SW 1271 (cell line): Measurements from ENCODE around the gene SLC28A1.

Experiments
- DNase-seq, 2 experiments: peaks; one replicate each; lab custom pipeline; 2025; lab: John Stamatoyannopoulos, UW

The SLC28A1 gene

DNA sequence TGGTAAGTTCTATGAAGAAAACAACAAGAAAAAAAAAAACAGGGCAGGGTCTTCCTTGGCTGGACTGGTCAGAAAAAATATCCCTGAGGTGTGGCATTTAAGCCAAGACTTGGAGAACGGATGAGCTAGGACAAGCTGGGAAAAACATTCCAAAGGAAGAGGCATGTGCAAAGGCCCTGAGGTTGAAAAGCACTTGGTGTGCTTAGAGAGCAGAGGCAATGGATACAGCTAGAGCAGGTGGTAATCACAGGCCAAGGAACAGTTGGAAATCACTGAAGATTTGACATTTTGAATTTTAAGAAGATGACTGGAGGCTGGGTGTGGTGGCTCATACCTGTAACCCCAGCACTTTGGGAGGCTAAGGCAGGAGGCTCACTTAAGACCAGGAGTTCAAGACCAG lies 54.3 kb downstream of the SLC28A1 start:
- no peak for DNase-seq

DNA sequence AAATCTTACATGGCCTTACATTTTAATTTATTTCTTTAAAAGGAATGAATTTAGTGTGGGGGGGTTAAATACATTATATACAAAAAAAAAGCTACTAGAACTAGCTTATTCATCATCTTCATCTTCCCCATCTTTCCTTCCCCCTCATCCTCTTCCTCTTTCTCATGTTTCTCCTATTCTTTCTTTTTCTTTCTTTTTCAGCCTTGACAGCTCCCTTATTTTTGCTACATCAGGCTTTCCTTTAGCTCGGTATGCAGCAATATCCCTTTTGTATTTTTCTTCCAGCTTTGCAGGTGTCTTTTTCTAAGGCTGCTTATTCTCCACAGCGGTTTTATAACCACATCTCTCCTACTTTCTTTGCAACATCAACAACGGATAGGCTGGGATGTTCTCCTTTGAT lies 55.9 kb downstream of the SLC28A1 start:
- DNase-seq, result no peak

DNA sequence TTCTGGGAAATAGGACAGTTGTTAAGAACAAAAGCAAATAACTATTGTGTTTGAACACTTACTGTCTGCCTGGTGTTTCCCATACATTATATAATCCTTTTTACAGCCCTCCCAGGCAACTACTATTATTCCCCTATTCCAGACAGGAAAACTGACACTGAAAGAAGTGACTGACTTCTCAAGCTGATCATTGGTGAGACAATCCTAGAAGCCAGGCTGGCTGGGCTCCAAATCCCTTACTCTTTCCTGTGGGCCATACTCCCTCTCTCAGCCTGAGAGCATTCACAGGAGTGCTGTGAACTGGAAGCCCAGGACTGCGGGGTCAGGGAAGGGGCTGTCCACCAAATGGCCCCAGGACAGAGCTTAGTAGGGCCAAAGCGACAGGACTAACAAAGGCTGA lies 58.0 kb downstream of the SLC28A1 start:
- no peak for DNase-seq

DNA sequence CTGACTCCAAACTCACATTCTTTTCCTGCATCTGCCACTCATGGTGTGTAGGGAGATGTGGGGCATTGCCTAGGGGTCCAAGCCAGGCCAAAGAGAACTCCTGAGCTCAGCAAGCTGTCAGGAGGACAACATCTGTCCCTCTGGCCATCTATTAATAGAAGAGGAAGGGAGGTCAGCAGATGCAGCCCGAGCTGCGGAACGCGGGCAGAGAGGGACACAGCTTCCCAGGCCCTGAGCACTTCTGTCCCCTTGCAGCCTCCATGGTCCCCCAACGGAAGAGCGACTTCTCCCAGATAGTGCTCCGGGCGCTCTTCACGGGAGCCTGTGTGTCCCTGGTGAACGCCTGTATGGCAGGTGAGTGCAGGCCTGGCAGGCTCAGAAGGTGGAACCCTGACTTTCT lies 59.8 kb downstream of the SLC28A1 start:
- no peak for DNase-seq

DNA sequence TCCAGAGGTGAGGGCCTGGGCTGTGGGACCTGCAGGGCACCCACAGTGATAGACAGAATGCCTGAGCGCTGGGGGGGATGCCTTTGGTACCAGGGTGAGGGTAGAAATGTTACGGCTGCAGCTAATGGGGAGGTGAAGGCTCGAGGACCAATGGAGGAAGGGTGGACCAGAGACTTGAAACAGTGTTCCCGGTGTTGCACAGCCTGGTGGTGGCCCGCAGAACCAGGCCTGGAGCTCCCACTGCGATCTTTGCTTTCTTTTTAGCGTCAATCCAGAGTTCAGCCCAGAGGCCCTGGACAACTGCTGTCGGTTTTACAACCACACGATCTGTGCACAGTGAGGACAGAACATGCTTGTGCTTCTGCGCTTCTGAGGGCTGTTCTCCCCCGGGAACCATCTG lies 60.4 kb downstream of the SLC28A1 start:
- no peak for DNase-seq

DNA sequence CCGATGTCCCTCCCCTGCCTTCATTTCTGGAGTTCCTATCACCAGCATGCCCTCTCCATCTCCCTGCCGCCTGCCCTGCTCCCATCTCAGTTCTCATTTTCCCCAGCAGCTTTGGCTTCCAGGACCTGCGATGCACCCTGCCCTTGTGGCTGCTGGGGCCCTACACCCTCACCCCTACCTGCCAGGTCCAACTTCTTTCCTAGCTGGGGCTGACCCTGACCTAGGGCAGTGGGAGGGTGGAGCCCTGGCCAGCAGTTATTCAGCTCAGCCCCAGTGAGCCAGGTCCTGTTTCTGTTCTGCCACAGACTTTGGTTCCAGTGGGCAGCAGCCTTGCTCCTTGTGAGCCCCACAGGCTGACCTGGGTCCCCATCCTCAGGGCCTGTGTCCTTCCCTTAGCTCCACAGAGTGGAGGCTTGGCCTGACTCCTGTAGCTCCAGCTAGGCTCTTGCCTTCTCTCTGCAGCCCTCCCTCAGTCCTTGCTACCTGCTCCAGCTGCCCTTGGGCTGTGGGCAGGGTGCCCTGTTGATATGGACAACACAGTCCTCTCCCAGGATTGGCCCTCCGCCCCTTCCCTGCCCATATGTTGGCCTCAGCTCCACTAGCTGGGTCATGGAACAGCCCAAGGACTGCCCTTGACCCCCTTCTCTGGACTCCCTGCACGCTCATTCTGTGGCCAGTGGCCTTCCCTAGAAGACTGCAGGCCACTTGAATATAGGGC lies 62.5 kb downstream of the SLC28A1 start:
- no peak for DNase-seq

DNA sequence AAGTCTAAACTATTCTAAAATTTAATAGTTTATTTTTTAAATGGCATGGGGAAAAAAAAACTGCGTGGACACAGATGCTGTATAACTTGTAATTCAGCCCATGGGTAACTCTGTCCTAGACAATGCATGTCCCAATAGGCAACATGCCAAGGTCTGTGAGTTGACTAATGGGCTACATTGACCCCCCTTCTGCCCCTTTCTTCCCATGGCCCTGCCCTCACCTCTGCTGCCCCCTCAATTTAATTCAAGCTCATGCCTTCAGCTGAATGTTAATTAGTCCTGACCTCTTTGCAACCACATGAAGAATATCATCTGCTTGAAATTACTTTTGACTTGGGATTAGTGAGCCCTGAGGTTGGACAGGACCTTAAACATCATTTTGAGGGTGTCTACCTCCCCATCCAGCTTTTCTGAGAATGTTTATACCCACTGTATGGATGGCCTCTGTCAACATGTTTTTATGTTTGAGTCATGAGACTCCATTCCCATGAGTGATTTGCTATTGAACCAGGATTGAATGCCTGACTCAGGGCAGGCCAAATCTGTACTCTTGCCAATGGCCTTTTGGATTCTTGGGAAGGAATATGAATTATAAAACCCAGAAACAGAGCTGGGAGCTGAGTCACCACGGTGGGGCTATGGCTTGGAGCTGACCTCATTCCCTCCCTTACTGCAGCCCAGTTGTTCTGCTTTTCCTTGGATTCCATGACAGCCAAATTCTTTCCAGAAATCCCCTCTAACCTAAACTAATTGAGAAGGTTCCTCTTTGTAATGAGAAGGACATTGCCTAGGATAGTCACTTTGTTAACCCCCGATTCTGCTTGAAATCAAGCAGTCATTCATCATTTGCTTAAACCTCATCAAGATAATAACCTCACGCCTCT lies 63.7 kb downstream of the SLC28A1 start:
- DNase-seq, result no peak

DNA sequence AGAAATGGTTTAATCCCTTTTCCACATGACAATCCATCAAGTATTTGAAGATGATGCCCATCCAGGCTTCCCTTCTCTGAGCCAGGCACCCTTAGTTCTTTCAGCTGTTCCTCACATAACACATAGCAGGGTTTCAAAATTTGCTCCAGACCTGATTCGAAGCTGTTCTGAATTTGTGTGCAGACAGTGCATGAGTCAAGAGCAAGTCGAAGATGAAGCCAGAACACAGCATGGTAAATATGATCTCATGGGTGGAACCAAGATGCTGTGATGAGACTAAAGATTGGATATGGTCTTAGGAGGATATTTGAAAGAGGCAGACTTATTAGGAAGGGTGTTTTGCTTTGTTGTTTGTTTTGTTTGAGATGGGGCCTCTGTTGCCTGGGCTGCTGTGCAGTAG lies 64.6 kb downstream of the SLC28A1 start:
- no peak for DNase-seq

DNA sequence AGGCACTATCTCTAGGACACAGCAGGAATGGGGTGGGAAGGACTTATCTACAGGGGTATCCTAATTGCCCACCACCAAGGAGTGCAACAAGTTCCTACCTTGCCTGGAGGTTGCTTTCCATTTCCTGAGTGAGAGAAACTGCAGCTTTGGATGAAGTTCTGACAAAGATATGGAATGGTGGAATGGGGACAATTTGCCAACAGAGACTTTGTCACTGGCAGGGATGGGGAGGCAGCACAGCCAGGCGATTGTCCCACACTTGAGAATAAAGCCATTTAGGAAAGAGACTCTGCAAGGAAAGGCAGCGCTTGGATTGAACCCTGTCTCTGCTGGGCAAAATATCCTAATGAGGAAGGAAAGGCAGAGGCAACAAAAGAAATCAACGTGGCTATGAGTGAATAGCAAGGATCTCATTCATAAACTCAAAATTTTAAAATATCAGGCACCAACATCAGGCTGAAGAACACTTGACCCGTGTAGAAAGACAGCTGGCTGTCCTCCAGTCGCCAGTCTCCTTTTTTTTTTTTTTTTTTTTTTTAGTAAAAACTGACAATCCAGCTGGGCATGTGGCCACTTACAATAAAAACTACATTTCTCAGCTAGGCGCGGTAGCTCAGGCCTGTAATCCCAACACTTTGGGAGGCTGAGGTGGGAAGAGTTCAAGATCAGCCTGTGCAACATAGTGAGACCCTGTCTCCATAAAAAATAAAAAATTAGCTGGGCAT lies 65.5 kb downstream of the SLC28A1 start:
- no peak for DNase-seq

DNA sequence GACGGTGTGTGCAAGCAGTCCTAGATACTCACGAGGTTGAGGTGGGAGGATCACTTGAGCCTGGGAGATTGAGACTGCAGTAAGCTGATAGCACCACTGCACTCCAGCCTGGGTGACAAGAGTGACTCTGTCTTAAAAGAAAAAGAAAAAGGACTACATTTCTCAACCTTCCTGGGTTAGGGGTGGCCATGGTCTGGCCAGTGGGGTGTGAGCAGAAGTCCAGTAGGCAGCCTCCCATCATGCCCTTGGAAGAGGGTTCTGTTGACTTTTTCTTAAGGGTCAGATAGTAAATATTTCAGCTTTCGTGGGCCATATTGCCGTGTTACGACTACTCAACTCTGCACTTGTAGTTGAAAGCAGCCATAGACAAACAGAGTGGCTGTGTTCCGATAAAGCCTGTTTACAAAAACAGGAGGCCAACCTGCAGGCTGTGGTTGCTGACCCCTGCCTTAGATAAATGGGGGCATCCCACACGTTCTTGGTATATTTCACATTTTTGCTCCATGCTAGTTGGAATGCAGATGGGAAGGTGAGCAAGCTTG lies 66.2 kb downstream of the SLC28A1 start:
- DNase-seq, result no peak

DNA sequence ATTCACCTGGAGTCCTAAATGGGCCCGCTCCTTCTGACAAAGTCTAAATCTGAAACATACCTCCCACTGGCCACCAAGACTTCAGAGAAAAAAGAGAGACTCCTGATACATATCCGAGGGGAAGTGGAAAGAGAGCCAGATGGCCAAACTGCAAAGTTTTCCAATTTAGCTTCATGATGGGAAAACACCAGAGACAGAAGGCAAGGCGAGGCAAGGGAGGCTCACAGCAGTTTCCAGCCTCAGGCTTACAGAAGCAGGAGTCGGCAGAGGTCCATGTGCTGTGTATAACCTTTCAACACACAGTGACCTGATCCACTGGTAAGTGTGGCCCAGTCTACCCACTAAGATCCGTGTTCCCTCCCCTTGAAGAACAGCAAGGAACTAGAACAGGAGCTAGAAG lies 67.3 kb downstream of the SLC28A1 start:
- DNase-seq, result no peak

DNA sequence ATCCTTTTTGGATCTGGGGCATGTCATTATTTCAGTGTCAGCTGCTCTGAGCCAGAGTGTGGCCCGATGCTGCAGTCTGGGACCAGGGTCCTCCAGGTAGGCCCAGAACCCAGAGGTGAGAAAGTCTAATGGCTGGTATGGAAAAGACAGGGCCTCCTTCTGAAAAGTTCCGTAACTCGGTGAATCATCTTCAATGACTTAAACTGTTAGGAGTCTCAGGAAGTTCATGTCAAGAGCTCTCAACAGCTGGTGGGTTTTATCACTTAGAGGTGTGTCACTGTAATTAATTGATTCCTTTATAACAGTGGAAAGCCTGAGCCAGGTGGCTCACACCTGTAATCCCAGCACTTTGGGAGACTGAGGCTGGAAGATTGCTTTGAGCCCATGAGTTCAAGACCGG lies 68.7 kb downstream of the SLC28A1 start:
- no peak for DNase-seq

DNA sequence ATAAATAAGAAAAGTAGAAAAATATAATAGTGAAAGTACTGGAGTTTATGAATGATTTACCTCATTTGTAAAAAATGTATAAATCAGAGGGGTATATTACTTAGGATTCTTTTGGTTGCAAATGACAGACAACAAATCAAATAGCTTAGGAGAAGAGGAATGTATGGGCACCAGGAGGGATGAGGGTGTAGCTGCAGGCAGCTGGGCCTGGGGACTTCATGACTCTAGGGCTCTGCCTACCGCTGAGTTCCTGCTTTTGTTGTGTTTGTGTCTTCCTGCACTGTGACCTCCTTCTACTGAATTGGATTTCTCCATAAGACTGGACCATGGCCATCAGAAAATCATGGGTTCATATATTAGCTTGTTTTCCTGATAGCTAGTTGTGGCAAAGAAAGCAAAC lies 69.3 kb downstream of the SLC28A1 start:
- no peak for DNase-seq

DNA sequence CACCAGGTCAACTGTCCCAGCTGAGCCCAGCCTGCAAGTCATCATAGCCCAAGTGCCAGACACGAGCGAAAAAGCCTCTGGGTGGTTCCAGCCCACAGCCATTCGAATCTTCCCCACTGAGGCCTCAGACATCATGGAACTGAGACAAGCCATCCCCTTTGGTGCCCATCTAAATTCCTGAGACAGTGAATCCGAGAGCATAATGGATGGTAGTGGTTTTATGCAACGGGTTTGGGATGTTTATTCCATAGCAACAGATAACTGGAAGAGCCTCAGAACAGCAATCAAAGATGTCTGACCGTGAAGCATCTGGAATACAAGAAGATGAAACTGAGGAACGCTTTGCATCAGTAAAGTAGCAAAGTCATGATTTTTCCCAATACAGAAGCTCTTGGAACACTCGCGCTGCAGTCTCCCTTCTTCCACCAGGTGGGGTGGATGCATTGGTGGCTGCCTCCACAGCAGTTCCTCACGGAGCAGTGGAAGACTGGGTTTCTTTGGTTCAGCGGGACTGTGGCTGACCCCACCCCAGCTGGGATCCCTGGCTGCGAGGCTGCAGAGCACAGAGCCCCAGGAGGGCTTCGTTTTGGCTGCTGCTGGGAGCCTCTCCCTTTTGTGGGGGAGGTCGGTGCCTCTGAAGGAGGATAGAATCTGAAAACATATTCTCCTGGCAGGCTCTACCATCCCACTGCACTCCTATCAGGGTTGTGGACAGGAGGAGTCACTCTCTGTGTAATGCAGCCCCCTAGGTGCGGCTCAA lies 70.8 kb downstream of the SLC28A1 start:
- DNase-seq, result peak in 1 of 2 experiments; percentile 70

DNA sequence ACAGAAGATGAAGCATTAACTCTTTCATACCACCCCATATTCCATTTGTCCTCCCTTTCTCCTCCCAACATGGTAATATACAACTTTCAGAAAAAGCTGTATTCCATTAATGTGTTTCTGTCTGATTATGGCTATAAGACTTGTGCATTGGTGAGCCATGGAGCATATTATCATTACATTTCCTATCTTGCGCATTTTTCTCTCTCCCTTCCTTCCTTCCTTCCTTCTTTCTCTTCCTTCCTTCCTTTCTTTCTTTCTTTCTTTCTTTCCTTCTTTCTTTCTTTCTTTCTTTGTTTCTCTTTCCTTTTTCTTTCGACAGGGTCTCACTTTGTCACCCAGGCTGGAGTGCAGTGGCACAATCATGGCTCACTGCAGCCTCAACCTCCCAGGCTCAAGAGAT lies 71.7 kb downstream of the SLC28A1 start:
- no peak for DNase-seq

DNA sequence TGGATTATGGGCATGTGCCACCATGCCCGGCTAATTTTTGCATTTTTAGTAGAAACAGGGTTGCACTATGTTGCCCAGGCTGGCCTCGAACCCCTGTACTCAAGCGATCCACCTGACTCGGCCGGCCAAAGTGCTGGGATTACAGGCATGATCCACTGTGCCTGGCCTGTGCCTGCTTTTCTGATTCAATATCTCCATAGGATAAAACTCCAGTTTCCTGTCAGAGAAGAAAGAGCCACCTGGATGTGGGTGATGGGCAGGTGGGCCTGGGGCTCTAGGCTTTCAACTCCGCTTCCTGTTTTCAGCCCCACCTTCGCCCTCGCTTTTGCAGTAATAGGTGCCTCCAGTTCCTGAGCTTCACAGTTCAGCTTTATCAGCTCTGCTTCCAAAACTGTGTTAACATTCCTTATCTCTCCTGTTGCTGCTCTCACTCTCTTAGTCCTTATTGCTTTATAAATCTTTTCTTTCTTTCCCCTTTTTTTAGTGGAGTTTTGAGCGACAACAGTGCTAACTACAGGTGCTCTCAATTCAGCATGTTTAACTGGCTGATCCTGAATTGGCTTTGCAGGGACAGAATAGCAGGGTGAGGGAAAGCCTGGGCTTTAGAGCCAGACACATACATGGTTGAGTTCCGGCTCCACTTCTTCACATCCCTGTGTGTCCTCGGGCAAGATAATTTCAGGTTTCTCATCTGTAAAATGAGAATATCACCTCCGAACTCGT lies 76.1 kb downstream of the SLC28A1 start:
- no peak for DNase-seq

DNA sequence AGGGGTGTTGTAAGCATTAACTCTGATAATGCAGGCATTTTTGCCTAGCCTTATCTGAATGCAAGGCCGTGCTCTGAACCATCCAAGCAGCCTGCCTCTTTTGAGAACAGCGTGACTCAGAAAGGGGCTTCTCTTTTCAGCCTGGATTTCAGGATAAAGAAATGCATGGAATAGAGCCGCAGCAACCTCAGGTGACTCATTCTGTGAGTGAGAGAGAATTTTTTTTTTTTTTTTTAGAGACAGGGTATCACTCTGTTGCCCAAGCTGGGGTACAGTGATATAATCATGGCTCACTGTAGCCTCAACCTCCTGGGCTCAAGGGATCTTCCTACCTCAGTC lies 76.6 kb downstream of the SLC28A1 start:
- no peak for DNase-seq

DNA sequence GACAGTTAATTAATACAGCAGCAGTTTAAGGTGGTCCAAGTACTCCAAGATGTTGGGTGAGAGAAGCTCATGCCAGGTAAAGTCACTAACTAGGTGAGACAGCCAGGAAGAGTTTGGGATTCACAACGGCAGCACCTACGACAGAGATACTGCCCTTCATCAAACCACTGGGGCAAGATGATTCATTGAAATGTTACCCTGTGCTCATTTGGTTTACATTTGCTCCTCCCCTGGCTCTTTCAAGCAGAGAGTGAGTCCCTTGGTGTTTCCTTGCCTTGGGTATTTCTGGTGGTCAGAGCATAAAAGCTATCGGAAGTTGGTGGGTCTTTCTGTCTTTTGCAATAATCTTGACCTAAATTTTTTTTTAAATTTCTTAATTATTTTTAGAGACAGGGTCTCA lies 77.2 kb downstream of the SLC28A1 start:
- no peak for DNase-seq

DNA sequence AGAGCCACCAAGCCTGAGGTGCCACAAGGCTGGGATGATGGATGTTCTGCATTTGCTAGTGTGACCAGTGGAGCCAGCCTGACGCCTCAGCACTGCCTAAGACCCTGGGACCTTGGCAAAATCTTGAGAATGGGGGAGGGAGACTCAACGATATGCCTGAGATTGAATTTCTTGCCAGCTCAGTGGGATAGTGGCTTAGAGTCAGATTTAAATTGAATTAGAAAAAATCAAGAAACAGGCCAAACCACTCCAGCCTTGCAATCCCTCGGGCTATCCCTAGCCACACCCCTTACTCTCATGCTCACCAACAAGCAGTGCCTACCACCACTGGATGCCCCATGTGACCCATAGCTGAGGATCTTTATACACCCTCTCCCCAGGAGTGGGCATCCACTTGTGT lies 78.5 kb downstream of the SLC28A1 start:
- DNase-seq, result no peak

DNA sequence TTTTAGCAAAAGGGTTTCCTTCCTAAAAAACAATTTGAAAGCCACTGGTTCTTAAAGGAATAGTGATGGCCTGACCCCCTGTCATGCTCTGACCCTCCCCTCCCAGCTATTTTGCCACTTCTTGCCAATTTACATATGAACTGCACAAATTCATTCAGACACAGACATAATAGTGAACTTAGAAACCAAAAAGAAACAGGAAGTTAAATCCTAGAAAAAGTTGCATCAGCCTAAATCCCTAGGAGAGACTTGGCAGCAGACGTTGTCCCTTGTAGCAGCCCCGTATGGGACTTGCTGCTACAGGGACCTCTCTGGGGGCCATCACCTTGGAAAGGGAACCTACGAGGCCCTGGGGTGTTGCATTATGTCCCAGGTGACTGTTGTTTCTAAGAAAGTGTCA lies 82.9 kb downstream of the SLC28A1 start:
- DNase-seq, result no peak

DNA sequence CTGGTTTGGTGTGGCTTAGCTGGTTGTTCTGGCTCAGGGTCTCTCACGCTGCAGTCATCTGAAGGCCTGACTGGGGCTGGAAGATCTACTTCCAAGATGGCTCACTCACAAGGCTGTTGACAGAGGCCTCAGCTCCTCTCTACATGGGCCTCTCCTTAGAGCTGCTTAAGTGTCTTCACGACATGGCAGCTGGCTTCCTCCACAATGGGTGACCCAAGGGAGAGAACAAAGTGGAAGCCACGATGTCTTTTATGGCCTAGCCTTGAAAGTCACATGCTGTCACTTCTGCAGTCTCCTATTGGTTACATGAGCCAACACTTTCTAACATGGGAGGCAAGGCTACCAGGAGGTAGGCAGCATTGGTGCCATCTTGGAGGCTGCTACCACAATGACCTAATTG lies 83.8 kb downstream of the SLC28A1 start:
- no peak for DNase-seq
